ENCODE results near the gene ARHGEF16. TPM values are rescaled to one million over a fixed set of nuclear protein-coding genes. Genes with fewer than 3 reads are reported as not detected.

ARHGEF16 gene
- total RNA-seq, 4 donors from 2014 or later, result 0.20 to 1.2 (median 0.63) TPM

DNA sequence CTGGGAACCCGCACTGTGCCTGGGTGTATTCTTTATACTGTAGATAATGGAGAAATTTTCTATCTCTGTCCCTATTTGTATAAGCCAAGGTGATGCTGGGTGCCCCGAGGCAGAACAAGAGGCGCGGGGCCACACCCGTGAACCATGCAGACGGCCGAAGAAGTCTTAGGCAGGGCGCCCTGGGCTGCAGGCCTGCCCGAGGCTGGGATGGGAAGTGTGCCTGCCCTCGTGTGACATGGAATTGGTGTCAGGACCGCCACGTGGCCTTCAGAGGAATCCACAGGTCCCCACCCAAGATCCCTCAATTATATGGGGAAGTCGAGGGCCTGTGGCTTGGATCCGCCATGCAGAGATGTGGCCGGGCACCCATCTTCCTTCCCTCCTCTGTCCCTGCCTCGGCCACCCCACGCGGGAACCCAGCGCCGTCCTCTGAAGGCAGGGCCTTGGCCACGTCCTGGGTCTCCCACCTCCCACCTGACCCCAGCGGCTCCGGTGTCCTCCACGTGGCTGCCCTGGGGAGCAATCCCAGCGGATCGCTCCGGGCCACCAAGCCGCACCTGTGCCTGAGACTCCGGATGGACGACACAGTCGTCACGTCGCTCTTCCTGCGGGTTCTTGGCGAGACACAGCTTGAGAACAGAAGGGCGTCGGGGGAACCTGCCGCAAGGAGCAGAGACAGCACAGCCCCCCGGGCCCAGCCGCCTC, 19.9 kb upstream of the ARHGEF16 start:
- ATAC-seq, result no peak
- TF ChIP-seq POLR2A (IDR thresholded peaks at IDR 0.05), result no peak
- TF ChIP-seq, protein P1, sequence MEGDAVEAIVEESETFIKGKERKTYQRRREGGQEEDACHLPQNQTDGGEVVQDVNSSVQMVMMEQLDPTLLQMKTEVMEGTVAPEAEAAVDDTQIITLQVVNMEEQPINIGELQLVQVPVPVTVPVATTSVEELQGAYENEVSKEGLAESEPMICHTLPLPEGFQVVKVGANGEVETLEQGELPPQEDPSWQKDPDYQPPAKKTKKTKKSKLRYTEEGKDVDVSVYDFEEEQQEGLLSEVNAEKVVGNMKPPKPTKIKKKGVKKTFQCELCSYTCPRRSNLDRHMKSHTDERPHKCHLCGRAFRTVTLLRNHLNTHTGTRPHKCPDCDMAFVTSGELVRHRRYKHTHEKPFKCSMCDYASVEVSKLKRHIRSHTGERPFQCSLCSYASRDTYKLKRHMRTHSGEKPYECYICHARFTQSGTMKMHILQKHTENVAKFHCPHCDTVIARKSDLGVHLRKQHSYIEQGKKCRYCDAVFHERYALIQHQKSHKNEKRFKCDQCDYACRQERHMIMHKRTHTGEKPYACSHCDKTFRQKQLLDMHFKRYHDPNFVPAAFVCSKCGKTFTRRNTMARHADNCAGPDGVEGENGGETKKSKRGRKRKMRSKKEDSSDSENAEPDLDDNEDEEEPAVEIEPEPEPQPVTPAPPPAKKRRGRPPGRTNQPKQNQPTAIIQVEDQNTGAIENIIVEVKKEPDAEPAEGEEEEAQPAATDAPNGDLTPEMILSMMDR (IDR thresholded peaks at IDR 0.05 in 4 of 5, conservative IDR thresholded peaks at IDR 0.05 in 1 of 5), result no peak
- intact Hi-C loops (cut with DNase I; ENCODE audit: low total_unique reads), result no loop called here
- in situ Hi-C loops (cut with MboI; ENCODE audit: low sequenced_read_pairs in 4 of 4), result no loop called here
- no peaks in the 10 kb centered on the region for H3K9me3 ChIP-seq
- H3K27me3 ChIP-seq, result peaks cover 7 to 14% (median 14%) of the 10 kb centered on the region in 3 donors
- H3K36me3 ChIP-seq, result no peaks in the 10 kb centered on the region
- DNase-seq, result no peak
- no peaks in the 10 kb centered on the region for H3K4me1 ChIP-seq
- no peak overlapping the region for H3K4me3 ChIP-seq
- no peak overlapping the region for H3K27ac ChIP-seq

DNA sequence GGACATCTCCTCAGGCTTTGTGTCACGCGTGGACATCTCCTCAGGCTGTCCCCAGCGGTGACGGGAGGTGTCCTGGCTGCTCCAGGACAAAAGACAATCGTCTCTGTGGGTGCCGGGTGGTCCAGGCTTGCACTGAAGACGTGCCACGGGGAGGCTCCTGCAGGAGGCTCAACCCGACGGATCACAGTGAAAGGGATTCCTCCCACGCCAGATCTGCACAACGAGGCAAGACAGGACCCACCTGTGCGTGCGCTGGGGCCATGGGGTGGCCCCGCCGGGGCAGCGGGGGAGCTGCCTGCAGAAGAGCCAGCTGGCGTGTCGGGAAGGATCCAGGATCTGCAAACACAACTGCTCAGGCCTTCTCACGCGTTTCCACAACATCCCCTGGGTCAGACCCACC, 18.8 kb upstream of the ARHGEF16 start:
- H3K4me1 ChIP-seq, result no peaks in the 10 kb centered on the region
- TF ChIP-seq POLR2A (IDR thresholded peaks at IDR 0.05), result no peak
- TF ChIP-seq, protein P1 (IDR thresholded peaks at IDR 0.05 in 4 of 5, conservative IDR thresholded peaks at IDR 0.05 in 1 of 5), result no peak
- H3K4me3 ChIP-seq, result no peak overlapping the region
- no peaks in the 10 kb centered on the region for H3K36me3 ChIP-seq
- in situ Hi-C loops (cut with MboI; ENCODE audit: low sequenced_read_pairs in 4 of 4) (no loop called here), intact Hi-C loops (cut with DNase I; ENCODE audit: low total_unique reads) (no loop called here)
- H3K9me3 ChIP-seq, result no peaks in the 10 kb centered on the region
- DNase-seq, result no peak
- H3K27ac ChIP-seq, result no peak overlapping the region
- peaks cover 12 to 15% (median 14%) of the 10 kb centered on the region in 3 donors for H3K27me3 ChIP-seq
- ATAC-seq, result no peak

DNA sequence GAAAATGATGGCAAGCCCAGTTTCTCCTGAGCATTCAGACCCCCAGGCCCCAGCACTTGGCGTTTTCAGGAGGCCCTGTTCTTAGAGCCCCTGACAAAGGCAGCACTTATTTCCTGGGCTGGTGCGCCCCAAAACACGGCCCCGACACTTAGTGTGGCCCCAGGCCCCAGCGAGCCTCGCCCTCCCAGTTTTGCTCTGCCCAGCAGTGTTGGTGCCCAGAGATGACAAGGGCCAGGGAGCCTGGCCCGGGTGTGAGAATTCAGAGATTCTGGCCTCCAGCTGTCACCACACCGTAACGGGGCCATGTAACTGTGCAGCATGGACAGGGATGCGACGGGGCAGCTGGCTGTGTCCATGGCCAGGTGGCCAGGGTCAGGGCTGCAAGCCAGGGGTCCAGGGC, 18.0 kb upstream of the ARHGEF16 start:
- Histone ChIP-seq H3K4me3 (no peak overlapping the region), H3K27me3 (peaks cover 14 to 16% (median 15%) of the 10 kb centered on the region in 3 donors), H3K27ac (no peak overlapping the region), H3K9me3 (no peaks in the 10 kb centered on the region), H3K36me3 (no peaks in the 10 kb centered on the region), H3K4me1 (no peaks in the 10 kb centered on the region)
- DNase-seq (no peak), ATAC-seq (no peak)
- TF ChIP-seq, protein P1 (IDR thresholded peaks at IDR 0.05 in 4 of 5, conservative IDR thresholded peaks at IDR 0.05 in 1 of 5), result no peak
- TF ChIP-seq POLR2A (IDR thresholded peaks at IDR 0.05), result no peak
- in situ Hi-C loops (cut with MboI; ENCODE audit: low sequenced_read_pairs in 4 of 4) (no loop called here), intact Hi-C loops (cut with DNase I; ENCODE audit: low total_unique reads) (no loop called here)

DNA sequence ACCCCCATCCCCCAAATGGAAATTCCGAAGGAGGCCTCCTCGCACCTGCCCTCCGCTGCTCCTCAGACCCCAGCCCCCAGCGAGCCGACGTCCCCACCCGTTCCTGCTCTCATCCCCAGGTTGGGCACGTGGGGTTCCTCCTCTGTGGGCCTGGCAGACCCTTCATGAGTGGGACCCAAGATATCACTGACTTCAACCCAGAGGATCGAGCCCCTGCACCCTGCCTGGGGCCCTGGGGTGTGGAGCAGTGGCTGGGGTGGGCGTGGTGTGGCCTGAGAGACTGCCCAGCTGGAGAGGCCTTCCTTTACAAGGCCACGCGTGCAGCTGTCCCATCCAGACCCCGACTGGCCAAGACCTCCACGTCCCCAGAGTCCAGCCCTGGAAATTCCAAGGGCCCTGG, 17.6 kb upstream of the ARHGEF16 start:
- no peaks in the 10 kb centered on the region for H3K36me3 ChIP-seq
- TF ChIP-seq, protein P1 (IDR thresholded peaks at IDR 0.05 in 4 of 5, conservative IDR thresholded peaks at IDR 0.05 in 1 of 5), result no peak
- TF ChIP-seq POLR2A (IDR thresholded peaks at IDR 0.05), result no peak
- H3K9me3 ChIP-seq, result no peaks in the 10 kb centered on the region
- intact Hi-C loops (cut with DNase I; ENCODE audit: low total_unique reads), result no loop called here
- no peak overlapping the region for H3K4me3 ChIP-seq
- in situ Hi-C loops (cut with MboI; ENCODE audit: low sequenced_read_pairs in 4 of 4), result no loop called here
- no peak for DNase-seq
- peaks cover 14 to 15% (median 15%) of the 10 kb centered on the region in 3 donors for H3K27me3 ChIP-seq
- no peak for ATAC-seq
- no peaks in the 10 kb centered on the region for H3K4me1 ChIP-seq
- H3K27ac ChIP-seq, result no peak overlapping the region

Measured in gastrocnemius medialis (tissue), 4 donors.